PC-9 (cell line): Measurements from ENCODE around the gene TMEM253. TPM values are rescaled to one million over a fixed set of nuclear protein-coding genes. Genes with fewer than 3 reads are reported as not detected.

ENCODE experiments used
- Bru-seq: library from RNA; stranded (reverse); fragments of 400-500 nt; gene quantifications from one replicate; lab custom pipeline; 2021; lab: Mats Ljungman, UMichigan
- BruChase-seq, 2 experiments: library from RNA; stranded (reverse); fragments of 400-500 nt; gene quantifications; one replicate each; lab custom pipeline; 2021; lab: Mats Ljungman, UMichigan
- BruUV-seq: library from RNA; stranded (reverse); fragments of 400-500 nt; replicated peaks from 2 replicates; lab custom pipeline; 2021; lab: Mats Ljungman, UMichigan
- CTCF ChIA-PET: fragments of 300-600 bp; sonication (Branson Sonifier 250); formaldehyde crosslinking; loops from one replicate; lab custom pipeline; 2022; ENCODE audit warnings: antibody characterized with exemption; lab: Charles Lee
- POLR2A ChIA-PET: fragments of 300-600 bp; sonication (Branson Sonifier 250); formaldehyde crosslinking; loops from one replicate; lab custom pipeline; 2022; ENCODE audit warnings: antibody characterized with exemption; ENCODE audit not compliant: unreplicated experiment; lab: Charles Lee
- DNase-seq, 2 experiments: peaks; one replicate each; pipeline versions ENCODE4 v3.0.0 to v3.0.0-alpha.2; 2015 to 2022; ENCODE audit warnings: mixed read lengths in 1 of 2
- H2AFZ ChIP-seq: fragments of 200-600 bp; sonication (generic); 2 replicates; pipeline ENCODE4 v1.8.1; 2017; ENCODE audit warnings: antibody characterized with exemption
- H3F3A ChIP-seq: fragments of 200-600 bp; sonication (generic); 2 replicates; pipeline ENCODE4 v1.8.1; 2017; ENCODE audit warnings: antibody characterized with exemption, mild to moderate bottlenecking, low read depth; ENCODE audit not compliant: insufficient read depth
- H3K27ac ChIP-seq: fragments of 200-600 bp; sonication (generic); 2 replicates; pipeline ENCODE4 v1.6.1; 2016; ENCODE audit warnings: mixed run types
- H3K27me3 ChIP-seq: fragments of 200-600 bp; sonication (generic); 2 replicates; pipeline ENCODE4 v1.6.1; 2016; ENCODE audit warnings: low read depth, mixed run types; ENCODE audit not compliant: insufficient read depth
- H3K36me3 ChIP-seq: fragments of 200-600 bp; sonication (generic); 2 replicates; pipeline ENCODE4 v1.6.1; 2016; ENCODE audit warnings: low read depth, mixed run types
- H3K4me1 ChIP-seq: fragments of 200-600 bp; sonication (generic); replicated peaks from 2 replicates; pipeline ENCODE4 v1.6.1; 2016; ENCODE audit warnings: mixed run types; ENCODE audit not compliant: insufficient read depth
- H3K4me2 ChIP-seq: fragments of 200-600 bp; sonication (generic); 2 replicates; pipeline ENCODE4 v1.6.1; 2017; ENCODE audit warnings: mixed run types
- H3K4me3 ChIP-seq: fragments of 200-600 bp; sonication (generic); 2 replicates; pipeline ENCODE4 v1.6.1; 2016; ENCODE audit warnings: mixed run types
- H3K79me2 ChIP-seq: fragments of 200-600 bp; sonication (generic); 2 replicates; pipeline ENCODE4 v1.6.1; 2017; ENCODE audit warnings: low read depth, mixed run types
- H3K9me2 ChIP-seq: fragments of 200-600 bp; sonication (generic); 2 replicates; pipeline ENCODE4 v1.8.1; 2017; ENCODE audit warnings: mild to moderate bottlenecking; ENCODE audit not compliant: insufficient read depth
- H3K9me3 ChIP-seq: fragments of 200-600 bp; sonication (generic); 2 replicates; pipeline ENCODE4 v1.8.1; 2016; ENCODE audit warnings: low read depth; ENCODE audit not compliant: insufficient read depth
- H4K20me1 ChIP-seq: fragments of 200-600 bp; sonication (generic); 2 replicates; pipeline ENCODE4 v1.8.1; 2017; ENCODE audit not compliant: insufficient read depth
- CTCF ChIP-seq: fragments of 200-600 bp; sonication (generic); conservative IDR thresholded peaks from 2 replicates; pipeline ENCODE4 v1.6.1; 2017; ENCODE audit warnings: mixed run types, antibody characterized with exemption, mild to moderate bottlenecking, moderate library complexity
- EZH2 ChIP-seq: fragments of 200-600 bp; sonication (generic); IDR thresholded peaks from 2 replicates; pipeline ENCODE4 v1.8.0; 2017; ENCODE audit warnings: antibody characterized with exemption, low read depth
- intact Hi-C: fragments of 100-400 bp; cut with micrococcal nuclease; formaldehyde crosslinking; loops from one replicate; pipeline ENCODE4 v1.10.0; 2022; ENCODE audit not compliant: unreplicated experiment
- long read RNA-seq: library from polyadenylated mRNA; stranded (forward); transcript quantifications from one replicate; pipeline ENCODE4 v2.0.0, GENCODE V29; 2022
- total RNA-seq: library from RNA; stranded (reverse); gene quantifications from 2 replicates; pipeline ENCODE4 v1.2.3, GENCODE V29; 2021

TMEM253 gene
- total RNA-seq (0.35 and 1.4 TPM in 2 replicates), Bru-seq, nascent RNA (percentile 13 among the genes with signal in this experiment), BruChase-seq, experiment 1, labeled RNA remaining after a 2-hour chase (percentile 23 among the genes with signal in this experiment), BruChase-seq, experiment 2, labeled RNA remaining after a 6-hour chase (percentile 21 among the genes with signal in this experiment)
- long read RNA-seq: 0 reads

GRCh38 chr14:21100931-21101330, at the start of gene TMEM253:
Gene TMEM253 (plus strand): TSS chr14:21101066. CDS start chr14:21101344, 278 bp downstream.
- H3K9me3 ChIP-seq: no peaks in the 10 kb centered on the region
- H3F3A ChIP-seq: peaks cover 25% of the 10 kb centered on the region
- H3K79me2 ChIP-seq: 0 out of 2 replicates have a peak, but pooled peaks cover 4% of the 10 kb centered on the region
- no TSS peak for BruUV-seq
- H3K27me3 ChIP-seq: no peaks in the 10 kb centered on the region
- DNase-seq: no peak
- ChIA-PET CTCF (interaction anchor here (0.6 kb wide), 1 partner anchor 730 kb away, joined by 3 read pairs; no protein-coding TSS in a partner anchor), POLR2A (interaction anchor here (0.6 kb wide), 1 partner anchor 30 kb away, joined by 3 read pairs; no protein-coding TSS in a partner anchor)
- no peaks in the 10 kb centered on the region for H3K36me3 ChIP-seq
- no peak within 1 kb of the TSS for H2AFZ ChIP-seq
- H3K9me2 ChIP-seq: no peaks in the 10 kb centered on the region
- no peak for TF ChIP-seq EZH2
- TF ChIP-seq CTCF: no peak
- no peak within 1 kb of the TSS for H3K27ac ChIP-seq
- intact Hi-C loops: loop anchor here (5.0 to 10.0 kb wide), 2 partner anchors 126 to 404 kb away; no protein-coding TSS in a partner anchor
- peak within 1 kb of the TSS; percentile 81; the same call in 1 of the 2 replicates for H3K4me3 ChIP-seq
- H3K4me1 ChIP-seq: peaks cover 41% of the 10 kb centered on the region
- peak within 1 kb of the TSS; percentile 95 for H3K4me2 ChIP-seq
- no peaks in the 10 kb centered on the region for H4K20me1 ChIP-seq

- Histone ChIP-seq H3K79me2 (no peaks in the 10 kb centered on the region), H3K4me1 (no peaks in the 10 kb centered on the region), H3K9me2 (no peaks in the 10 kb centered on the region), H3K27me3 (no peaks in the 10 kb centered on the region), H2AFZ (no peak overlapping the region), H3K4me3 (no peak overlapping the region), H3K27ac (no peak overlapping the region), H3K9me3 (no peaks in the 10 kb centered on the region), H3K4me2 (no peak overlapping the region), H3K36me3 (no peaks in the 10 kb centered on the region), H4K20me1 (no peaks in the 10 kb centered on the region), H3F3A (no peaks in the 10 kb centered on the region)
- TF ChIP-seq EZH2 (no peak), CTCF (no peak)
- POLR2A ChIA-PET: no interaction called here
- CTCF ChIA-PET: no interaction called here
- intact Hi-C loops: no loop called here
- no TSS peak for BruUV-seq
- no peak for DNase-seq
Measured at GRCh38 chr14:21053184-21054122, 47.4 kb upstream of the TMEM253 start.

GRCh38 chr14:21054123-21054767, 46.6 kb upstream of the TMEM253 start:
- ChIA-PET CTCF (no interaction called here), POLR2A (no interaction called here)
- Histone ChIP-seq H3K27me3 (no peaks in the 10 kb centered on the region), H3K27ac (no peak overlapping the region), H3K9me3 (no peaks in the 10 kb centered on the region), H4K20me1 (no peaks in the 10 kb centered on the region), H3K36me3 (no peaks in the 10 kb centered on the region), H3K9me2 (no peaks in the 10 kb centered on the region), H3K4me2 (no peak overlapping the region), H3K79me2 (no peaks in the 10 kb centered on the region), H3F3A (no peaks in the 10 kb centered on the region), H2AFZ (no peak overlapping the region), H3K4me1 (no peaks in the 10 kb centered on the region), H3K4me3 (no peak overlapping the region)
- intact Hi-C loops: no loop called here
- TF ChIP-seq EZH2 (no peak), CTCF (no peak)
- no TSS peak for BruUV-seq
- no peak for DNase-seq
